Parathyroid adenoma (tissue), 2 donors: Measurements from ENCODE around the gene PTPN21.

Experiments
- H2AFZ ChIP-seq: fragments of 300-600 bp; sonication (generic); one replicate; pipeline ENCODE4 v1.7.0; 2017; ENCODE audit warnings: antibody characterized with exemption, mild to moderate bottlenecking
- H3K27ac ChIP-seq: fragments of 300-600 bp; sonication (generic); one replicate; pipeline ENCODE4 v1.7.0; 2017
- H3K27me3 ChIP-seq: fragments of 300-600 bp; sonication (generic); one replicate; pipeline ENCODE4 v1.7.0; 2017; ENCODE audit warnings: low read length; ENCODE audit not compliant: control insufficient read depth, insufficient read depth
- H3K36me3 ChIP-seq: fragments of 300-600 bp; sonication (generic); one replicate; pipeline ENCODE4 v1.7.0; 2017; ENCODE audit warnings: low read length; ENCODE audit not compliant: control insufficient read depth, insufficient read depth
- H3K4me1 ChIP-seq: fragments of 300-600 bp; sonication (generic); one replicate; pipeline ENCODE4 v1.7.0; 2017; ENCODE audit warnings: control low read depth
- H3K4me2 ChIP-seq: fragments of 300-600 bp; sonication (generic); one replicate; pipeline ENCODE4 v1.7.0; 2017; ENCODE audit warnings: low read length
- H3K4me3 ChIP-seq: fragments of 300-600 bp; sonication (generic); one replicate; pipeline ENCODE4 v1.7.0; 2017; ENCODE audit warnings: low read depth, low read length
- H3K79me2 ChIP-seq: fragments of 300-600 bp; sonication (generic); one replicate; pipeline ENCODE4 v1.7.0; 2017; ENCODE audit warnings: control low read depth
- H3K9ac ChIP-seq: fragments of 300-600 bp; sonication (generic); one replicate; pipeline ENCODE4 v1.7.0; 2017; ENCODE audit warnings: mild to moderate bottlenecking
- H3K9me3 ChIP-seq: fragments of 300-600 bp; sonication (generic); one replicate; pipeline ENCODE4 v1.7.0; 2017; ENCODE audit warnings: low read length; ENCODE audit not compliant: control insufficient read depth
- CTCF ChIP-seq: fragments of 300-600 bp; sonication (generic); IDR thresholded peaks from one replicate; pipeline ENCODE4 v1.7.0; 2017; ENCODE audit warnings: antibody characterized with exemption, mild to moderate bottlenecking
- donor health status: primary hyperparathyroidism.

The PTPN21 gene

GRCh38 chr14:88490168-88490567, 64.6 kb downstream of the PTPN21 start:
- TF ChIP-seq CTCF: no peak
- no peaks in the 10 kb centered on the region for H3K27me3 ChIP-seq
- H3K9me3 ChIP-seq: no peaks in the 10 kb centered on the region
- no peak overlapping the region for H3K9ac ChIP-seq
- no peak overlapping the region for H3K4me3 ChIP-seq
- H3K27ac ChIP-seq: no peak overlapping the region
- no peaks in the 10 kb centered on the region for H3K79me2 ChIP-seq
- H3K36me3 ChIP-seq: no peaks in the 10 kb centered on the region
- no peak overlapping the region for H3K4me2 ChIP-seq
- no peaks in the 10 kb centered on the region for H3K4me1 ChIP-seq
- no peak overlapping the region for H2AFZ ChIP-seq

GRCh38 chr14:88488897-88489296, 65.9 kb downstream of the PTPN21 start:
- Histone ChIP-seq H3K9ac (no peak overlapping the region), H3K4me1 (no peaks in the 10 kb centered on the region), H3K79me2 (no peaks in the 10 kb centered on the region), H3K4me3 (no peak overlapping the region), H3K27ac (no peak overlapping the region), H3K27me3 (no peaks in the 10 kb centered on the region), H2AFZ (no peak overlapping the region), H3K9me3 (no peaks in the 10 kb centered on the region), H3K36me3 (no peaks in the 10 kb centered on the region), H3K4me2 (no peak overlapping the region)
- no peak for TF ChIP-seq CTCF

- no peak overlapping the region for H2AFZ ChIP-seq
- no peak overlapping the region for H3K9ac ChIP-seq
- H3K4me1 ChIP-seq: no peaks in the 10 kb centered on the region
- no peaks in the 10 kb centered on the region for H3K9me3 ChIP-seq
- no peak overlapping the region for H3K4me3 ChIP-seq
- no peaks in the 10 kb centered on the region for H3K36me3 ChIP-seq
- no peaks in the 10 kb centered on the region for H3K79me2 ChIP-seq
- H3K27ac ChIP-seq: no peak overlapping the region
- no peak overlapping the region for H3K4me2 ChIP-seq
- TF ChIP-seq CTCF: no peak
- no peaks in the 10 kb centered on the region for H3K27me3 ChIP-seq
Observed at GRCh38 chr14:88488081-88488480, 66.7 kb downstream of the PTPN21 start.

- H3K4me3 ChIP-seq: no peak overlapping the region
- H3K9me3 ChIP-seq: no peaks in the 10 kb centered on the region
- no peaks in the 10 kb centered on the region for H3K27me3 ChIP-seq
- H3K36me3 ChIP-seq: no peaks in the 10 kb centered on the region
- no peak overlapping the region for H3K4me2 ChIP-seq
- H3K4me1 ChIP-seq: no peaks in the 10 kb centered on the region
- no peak overlapping the region for H2AFZ ChIP-seq
- no peak overlapping the region for H3K9ac ChIP-seq
- no peak for TF ChIP-seq CTCF
- no peak overlapping the region for H3K27ac ChIP-seq
- H3K79me2 ChIP-seq: no peaks in the 10 kb centered on the region
Observed at GRCh38 chr14:88482524-88482923, 72.3 kb downstream of the PTPN21 start.

- Histone ChIP-seq H3K9me3 (no peaks in the 10 kb centered on the region), H3K79me2 (no peaks in the 10 kb centered on the region), H3K4me1 (no peaks in the 10 kb centered on the region), H3K9ac (no peak overlapping the region), H2AFZ (no peak overlapping the region), H3K4me3 (no peak overlapping the region), H3K27ac (no peak overlapping the region), H3K4me2 (no peak overlapping the region), H3K27me3 (no peaks in the 10 kb centered on the region), H3K36me3 (no peaks in the 10 kb centered on the region)
- no peak for TF ChIP-seq CTCF
Observed at GRCh38 chr14:88481794-88482193, 73.0 kb downstream of the PTPN21 start.
